Transverse colon (tissue), 3 donors: ENCODE data around the gene COL10A1.

Source experiments
- POLR2A ChIP-seq: fragments of 450-650 bp; IDR thresholded peaks from one replicate; pipeline ENCODE4 v1.6.1; 2016; ENCODE audit warnings: antibody characterized with exemption, mild to moderate bottlenecking, moderate library complexity
- TF ChIP-seq, protein P1 (sequence below), 5 experiments: fragments of 200-600 bp in 3 of 5; fragments of 450-650 bp in 2 of 5; sonication (generic) in 3 of 5; IDR thresholded peaks; 1 replicate in 2 of 5; 2 replicates in 3 of 5; pipeline ENCODE4 v1.5.1; 2016 to 2017; ENCODE audit warnings: antibody characterized with exemption in 5 of 5, inconsistent platforms in 3 of 5, mild to moderate bottlenecking in 2 of 5, moderate library complexity in 1 of 5

- TF ChIP-seq, protein P1, sequence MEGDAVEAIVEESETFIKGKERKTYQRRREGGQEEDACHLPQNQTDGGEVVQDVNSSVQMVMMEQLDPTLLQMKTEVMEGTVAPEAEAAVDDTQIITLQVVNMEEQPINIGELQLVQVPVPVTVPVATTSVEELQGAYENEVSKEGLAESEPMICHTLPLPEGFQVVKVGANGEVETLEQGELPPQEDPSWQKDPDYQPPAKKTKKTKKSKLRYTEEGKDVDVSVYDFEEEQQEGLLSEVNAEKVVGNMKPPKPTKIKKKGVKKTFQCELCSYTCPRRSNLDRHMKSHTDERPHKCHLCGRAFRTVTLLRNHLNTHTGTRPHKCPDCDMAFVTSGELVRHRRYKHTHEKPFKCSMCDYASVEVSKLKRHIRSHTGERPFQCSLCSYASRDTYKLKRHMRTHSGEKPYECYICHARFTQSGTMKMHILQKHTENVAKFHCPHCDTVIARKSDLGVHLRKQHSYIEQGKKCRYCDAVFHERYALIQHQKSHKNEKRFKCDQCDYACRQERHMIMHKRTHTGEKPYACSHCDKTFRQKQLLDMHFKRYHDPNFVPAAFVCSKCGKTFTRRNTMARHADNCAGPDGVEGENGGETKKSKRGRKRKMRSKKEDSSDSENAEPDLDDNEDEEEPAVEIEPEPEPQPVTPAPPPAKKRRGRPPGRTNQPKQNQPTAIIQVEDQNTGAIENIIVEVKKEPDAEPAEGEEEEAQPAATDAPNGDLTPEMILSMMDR (IDR thresholded peaks at IDR 0.05), result no peak
- TF ChIP-seq POLR2A, result no peak
These were observed 26.7 kb upstream of the COL10A1 start for GRCh38 chr6:116152620-116153019.
